Neural progenitor cell (in vitro differentiated cells): Measurements from ENCODE around the gene GPBP1.

Experiments
- CTCF ChIP-seq: fragments of 200-600 bp; sonication (generic); IDR thresholded peaks from 2 replicates; pipeline ENCODE4 v1.5.1; 2017; ENCODE audit warnings: antibody characterized with exemption, mild to moderate bottlenecking
- EZH2phosphoT487 ChIP-seq: fragments of 200-600 bp; sonication (generic); IDR thresholded peaks from 2 replicates; pipeline ENCODE4 v1.6.1; 2017; ENCODE audit warnings: antibody characterized with exemption

GRCh38 chr5:57311921-57312735, 138.3 kb downstream of the GPBP1 start:
- TF ChIP-seq CTCF (no peak), EZH2phosphoT487 (no peak)
